Stimulated activated CD4-positive, alpha-beta T cell treated with anti-CD3 and anti-CD28 coated beads, TNF-alpha, amount 100 ng/mL, for 48 hours (primary cell): ENCODE data around the gene ANKRD42.
A peak's percentile ranks its signal among the peaks of the same experiment; 100 is the strongest.
"Not testable (repeated sequence)": the region's sequence is repeated elsewhere in the genome, so short reads cannot be mapped to it uniquely, and the experiment has no call there.

Source experiments
- DNase-seq, 3 donors: peaks; one replicate each; pipeline ENCODE4 v3.0.0-alpha.2; 2020; ENCODE audit warnings: low read depth in 3 of 3

ANKRD42 gene

GRCh38 chr11:83241291-83241946, 47.9 kb downstream of the ANKRD42 start:
- DNase-seq: peak in 1 of 3 donors; percentile 9

- no peak for DNase-seq
Measured at GRCh38 chr11:83249445-83249844, 55.9 kb downstream of the ANKRD42 start.

GRCh38 chr11:83249972-83250593, 56.6 kb downstream of the ANKRD42 start:
- no peak for DNase-seq

GRCh38 chr11:83252266-83252665, 58.8 kb downstream of the ANKRD42 start:
- no peak for DNase-seq

- DNase-seq: no peak
Measured at GRCh38 chr11:83252941-83253340, 59.4 kb downstream of the ANKRD42 start.

GRCh38 chr11:83255366-83255765, 61.9 kb downstream of the ANKRD42 start:
- DNase-seq: no peak

GRCh38 chr11:83256602-83257340, 63.3 kb downstream of the ANKRD42 start:
- DNase-seq: no peak

- DNase-seq: no peak
Measured at GRCh38 chr11:83257761-83258168, 64.3 kb downstream of the ANKRD42 start.

GRCh38 chr11:83259559-83259958, 66.0 kb downstream of the ANKRD42 start:
- DNase-seq: no peak

- DNase-seq: no peak
Measured at GRCh38 chr11:83265331-83265730, 71.8 kb downstream of the ANKRD42 start.

GRCh38 chr11:83269080-83269479, 75.6 kb downstream of the ANKRD42 start:
- not testable (repeated sequence) for DNase-seq

GRCh38 chr11:83271734-83272133, 78.2 kb downstream of the ANKRD42 start:
- DNase-seq: not testable (repeated sequence)

GRCh38 chr11:83272627-83273026, 79.1 kb downstream of the ANKRD42 start:
- DNase-seq: no peak

GRCh38 chr11:83275888-83276641, 82.6 kb downstream of the ANKRD42 start:
- no peak for DNase-seq

- DNase-seq: no peak
Measured at GRCh38 chr11:83278351-83278750, 84.8 kb downstream of the ANKRD42 start.

- no peak for DNase-seq
Measured at GRCh38 chr11:83280256-83280655, 86.7 kb downstream of the ANKRD42 start.

GRCh38 chr11:83282084-83282716, 88.7 kb downstream of the ANKRD42 start:
- DNase-seq: no peak

GRCh38 chr11:83284501-83285150, 91.1 kb downstream of the ANKRD42 start:
- DNase-seq: no peak

- no peak for DNase-seq
Measured at GRCh38 chr11:83285151-83285770, 91.7 kb downstream of the ANKRD42 start.

- peak; percentile 85 to 89 (median 85) for DNase-seq
Measured at GRCh38 chr11:83285771-83286528, 92.4 kb downstream of the ANKRD42 start, which contains the start of gene CCDC90B. Gene CCDC90B (minus strand): TSS chr11:83286367. CDS start chr11:83285972, 395 bp downstream.
